AG04449 (cell line): Measurements from ENCODE around the gene WFIKKN1.
"Not testable (repeated sequence)": the region's sequence is repeated elsewhere in the genome, so short reads cannot be mapped to it uniquely, and the experiment has no call there.

Experiments
- CTCF ChIA-PET: fragments of 350-600 bp; formaldehyde crosslinking; extraction: SDS; loops from one replicate; lab custom pipeline; 2021; ENCODE audit warnings: antibody characterized with exemption; lab: Yijun Ruan, JAX
- POLR2A ChIA-PET: fragments of 400-600, 350-600 bp; formaldehyde crosslinking; extraction: SDS; loops from one replicate; lab custom pipeline; 2020; ENCODE audit warnings: antibody characterized with exemption, inconsistent platforms; lab: Yijun Ruan, JAX
- DNase-seq: peaks from one replicate; pipeline ENCODE4 v3.0.0-alpha.2; 2010; ENCODE audit warnings: low read depth, low spot score
- H3K4me3 ChIP-seq: 2 replicates; pipeline ENCODE4 v1.5.1; 2011; ENCODE audit warnings: low read depth, mild to moderate bottlenecking, control low read depth, low read length
- TF ChIP-seq, protein P1 (sequence below): IDR thresholded peaks from one replicate; pipeline ENCODE4 v1.5.1; 2011; ENCODE audit warnings: mild to moderate bottlenecking, moderate library complexity, low read length, control low read depth, inconsistent platforms; ENCODE audit not compliant: insufficient read depth; ENCODE audit errors: missing control alignments

WFIKKN1 gene

DNA sequence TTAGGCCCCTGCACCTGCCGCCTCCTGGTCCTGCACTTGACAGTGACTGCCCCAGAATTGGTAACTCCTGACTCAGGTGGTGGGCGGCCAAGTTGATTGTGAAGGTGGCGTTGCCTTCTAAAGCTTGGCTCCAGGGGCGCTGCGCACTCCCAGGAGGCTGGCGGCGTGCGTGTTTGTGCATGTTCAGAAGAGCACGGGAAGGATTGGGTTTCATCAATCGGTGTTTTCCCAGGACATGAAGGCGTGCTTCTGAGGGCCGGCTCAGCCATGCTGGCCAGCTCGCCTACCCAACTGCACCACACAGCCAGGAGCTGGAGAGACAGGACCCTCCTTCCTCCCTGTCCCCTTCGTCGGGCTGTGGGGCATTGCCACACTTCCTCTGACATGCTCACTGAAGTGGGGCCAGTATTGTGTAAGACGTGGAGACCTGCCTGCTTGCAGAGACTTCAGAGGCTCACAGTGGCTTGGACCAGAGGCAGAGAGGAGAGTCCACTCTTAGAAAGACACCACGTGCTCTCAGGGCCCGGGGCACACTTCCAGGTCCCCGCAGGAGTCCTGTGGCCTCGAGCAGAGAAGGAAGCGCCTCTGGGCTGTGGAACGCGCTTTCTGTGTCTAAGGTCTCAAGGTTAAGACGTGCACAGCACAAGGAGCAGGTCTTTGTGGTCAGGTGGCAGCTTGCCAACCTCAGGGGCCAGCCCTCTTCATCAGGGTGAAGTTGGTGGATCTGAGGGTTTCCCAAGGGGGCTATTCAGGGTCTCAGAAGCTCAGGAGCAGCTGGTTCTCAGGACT lies 38.1 kb upstream of the WFIKKN1 start:
- ChIA-PET POLR2A (no interaction called here), CTCF (interaction anchor here (1.1 to 1.3 kb wide), 2 partner anchors 8 to 75 kb away, joined by 3 to 5 read pairs; no protein-coding TSS in a partner anchor)
- H3K4me3 ChIP-seq: no peak overlapping the region
- DNase-seq: no peak
- TF ChIP-seq, protein P1, sequence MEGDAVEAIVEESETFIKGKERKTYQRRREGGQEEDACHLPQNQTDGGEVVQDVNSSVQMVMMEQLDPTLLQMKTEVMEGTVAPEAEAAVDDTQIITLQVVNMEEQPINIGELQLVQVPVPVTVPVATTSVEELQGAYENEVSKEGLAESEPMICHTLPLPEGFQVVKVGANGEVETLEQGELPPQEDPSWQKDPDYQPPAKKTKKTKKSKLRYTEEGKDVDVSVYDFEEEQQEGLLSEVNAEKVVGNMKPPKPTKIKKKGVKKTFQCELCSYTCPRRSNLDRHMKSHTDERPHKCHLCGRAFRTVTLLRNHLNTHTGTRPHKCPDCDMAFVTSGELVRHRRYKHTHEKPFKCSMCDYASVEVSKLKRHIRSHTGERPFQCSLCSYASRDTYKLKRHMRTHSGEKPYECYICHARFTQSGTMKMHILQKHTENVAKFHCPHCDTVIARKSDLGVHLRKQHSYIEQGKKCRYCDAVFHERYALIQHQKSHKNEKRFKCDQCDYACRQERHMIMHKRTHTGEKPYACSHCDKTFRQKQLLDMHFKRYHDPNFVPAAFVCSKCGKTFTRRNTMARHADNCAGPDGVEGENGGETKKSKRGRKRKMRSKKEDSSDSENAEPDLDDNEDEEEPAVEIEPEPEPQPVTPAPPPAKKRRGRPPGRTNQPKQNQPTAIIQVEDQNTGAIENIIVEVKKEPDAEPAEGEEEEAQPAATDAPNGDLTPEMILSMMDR: no peak

GRCh38 chr16:593406-593805 lies 37.4 kb upstream of the WFIKKN1 start:
- DNase-seq: no peak
- CTCF ChIA-PET: interaction anchor here (1.1 kb wide), 1 partner anchor 74 kb away, joined by 3 read pairs; no protein-coding TSS in a partner anchor

GRCh38 chr16:593807-594206 lies 37.0 kb upstream of the WFIKKN1 start:
- DNase-seq: no peak
- TF ChIP-seq, protein P1: no peak
- H3K4me3 ChIP-seq: no peak overlapping the region
- CTCF ChIA-PET: interaction anchor here (1.1 kb wide), 1 partner anchor 74 kb away, joined by 3 read pairs; no protein-coding TSS in a partner anchor
- POLR2A ChIA-PET: no interaction called here

More at GRCh38 chr16:593406-593805, 37.4 kb upstream of the WFIKKN1 start:
- H3K4me3 ChIP-seq: no peak overlapping the region
- POLR2A ChIA-PET: no interaction called here
- TF ChIP-seq, protein P1: no peak

- ChIA-PET CTCF (no interaction called here), POLR2A (interaction anchor here (0.6 kb wide), 1 partner anchor 26 kb away, joined by 3 read pairs; no protein-coding TSS in a partner anchor)
- DNase-seq: no peak
- TF ChIP-seq, protein P1: no peak
- no peak overlapping the region for H3K4me3 ChIP-seq
These were observed 35.7 kb upstream of the WFIKKN1 start for GRCh38 chr16:595094-595528.

DNA sequence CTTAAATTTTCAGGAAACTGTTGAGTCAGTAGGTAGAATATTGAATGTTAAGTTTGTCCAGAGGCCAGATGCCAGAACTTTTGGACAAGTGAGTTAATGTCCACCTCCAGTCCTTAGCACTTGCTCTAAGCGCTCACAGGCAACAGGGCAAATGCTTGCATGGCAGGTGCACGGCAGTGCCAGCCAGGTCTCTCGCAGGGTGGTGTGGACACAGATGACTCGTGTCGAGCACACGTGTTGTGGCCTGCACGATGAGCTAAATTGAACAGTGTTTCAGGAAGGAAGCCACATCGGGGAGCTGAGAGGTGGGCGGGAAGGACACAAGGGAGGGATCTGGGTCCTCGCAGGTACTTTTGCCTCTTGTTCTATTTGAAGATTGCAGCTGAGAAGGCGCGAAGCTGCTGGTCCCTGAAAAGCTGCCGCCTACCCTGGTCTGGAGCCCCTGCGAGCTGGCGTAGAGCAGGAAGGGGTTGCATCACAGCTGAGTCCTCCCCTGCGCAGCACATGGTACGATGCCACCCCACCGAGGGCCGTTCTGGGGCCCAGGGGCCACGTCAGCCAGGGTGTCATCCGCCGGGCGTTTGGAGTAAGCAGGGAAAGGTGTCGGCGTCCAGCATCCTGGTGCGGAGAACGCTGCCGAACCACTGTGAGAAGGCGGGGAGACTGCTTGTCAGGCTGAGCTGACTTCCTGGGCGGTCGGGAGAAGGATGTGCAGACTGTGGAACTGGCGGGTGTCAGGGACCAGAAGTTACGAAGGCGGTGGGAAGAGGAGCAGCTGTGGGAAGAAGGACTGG lies 34.6 kb upstream of the WFIKKN1 start:
- POLR2A ChIA-PET: no interaction called here
- CTCF ChIA-PET: interaction anchor here (1.0 kb wide), 1 partner anchor 17 kb away, joined by 4 read pairs; no protein-coding TSS in a partner anchor
- TF ChIP-seq, protein P1: no peak
- no peak for DNase-seq
- H3K4me3 ChIP-seq: no peak overlapping the region

- no peak overlapping the region for H3K4me3 ChIP-seq
- ChIA-PET POLR2A (no interaction called here), CTCF (interaction anchor here (1.0 kb wide), 1 partner anchor 17 kb away, joined by 4 read pairs; no protein-coding TSS in a partner anchor)
- no peak for DNase-seq
- TF ChIP-seq, protein P1: no peak
These were observed 34.1 kb upstream of the WFIKKN1 start for GRCh38 chr16:596736-597060.

GRCh38 chr16:597655-598054 lies 33.1 kb upstream of the WFIKKN1 start:
- H3K4me3 ChIP-seq, POLR2A ChIA-PET, DNase-seq, CTCF ChIA-PET: not testable (repeated sequence)
